ENCODE measurements around the gene EIF3I.
A peak's percentile ranks its signal among the peaks of the same experiment; 100 is the strongest.

Gene EIF3I

GRCh38 chr1:32199043-32199716 lies 23.0 kb upstream of the EIF3I start:
- DNase-seq: no peak

- DNase-seq: no peak
Measured at GRCh38 chr1:32199717-32200072, 22.5 kb upstream of the EIF3I start.

- DNase-seq: peak; percentile 73 to 74
Measured at GRCh38 chr1:32200226-32201010, 21.8 kb upstream of the EIF3I start, which contains the start of gene CCDC28B. Gene CCDC28B, plus strand, starts transcription at chr1:32200595. Its CDS starts 1,341 bp downstream, at chr1:32201936.

- peak; percentile 87 for DNase-seq
Measured at GRCh38 chr1:32201011-32201855, 21.0 kb upstream of the EIF3I start.

- DNase-seq: no peak
Measured at GRCh38 chr1:32204943-32205361, 17.3 kb upstream of the EIF3I start.

- peak; percentile 88 to 92 for DNase-seq
Measured at GRCh38 chr1:32205401-32206370, 16.5 kb upstream of the EIF3I start, which contains the start of gene IQCC. Gene IQCC, plus strand, starts transcription at chr1:32205671. Its CDS starts 11 bp downstream, at chr1:32205682.

GRCh38 chr1:32208469-32208868 lies 13.7 kb upstream of the EIF3I start:
- DNase-seq: no peak

- DNase-seq: no peak
Measured at GRCh38 chr1:32208891-32209328, 13.3 kb upstream of the EIF3I start, which contains the start of gene DCDC2B. Gene DCDC2B, plus strand, starts transcription at chr1:32209089. Its CDS starts 5 bp downstream, at chr1:32209094.

GRCh38 chr1:32215629-32216480 lies 6.4 kb upstream of the EIF3I start:
- peak; percentile 69 to 75 for DNase-seq

- no peak for DNase-seq
Measured at GRCh38 chr1:32216566-32216965, 5.6 kb upstream of the EIF3I start.

- DNase-seq: no peak
Measured at GRCh38 chr1:32219022-32219421, 3.2 kb upstream of the EIF3I start.

- no peak for DNase-seq
Measured at GRCh38 chr1:32220746-32221580, 1.2 kb upstream of the EIF3I start.

GRCh38 chr1:32221581-32221979 lies 627 bp upstream of the EIF3I start:
- no peak for DNase-seq

- no peak for DNase-seq
Measured at GRCh38 chr1:32223683-32224082, 1.5 kb downstream of the EIF3I start.

GRCh38 chr1:32224285-32224684 lies 2.1 kb downstream of the EIF3I start:
- no peak for DNase-seq

GRCh38 chr1:32228771-32229170 lies 6.6 kb downstream of the EIF3I start:
- DNase-seq: no peak

GRCh38 chr1:32231843-32232432 lies 9.7 kb downstream of the EIF3I start:
- DNase-seq: no peak

GRCh38 chr1:32232558-32233304 lies 10.5 kb downstream of the EIF3I start:
- no peak for DNase-seq

- DNase-seq: no peak
Measured at GRCh38 chr1:32234792-32235191, 12.6 kb downstream of the EIF3I start.
